Heart left ventricle (tissue), 16 donors: ENCODE data around the gene CASQ2. TPM values are rescaled to one million over a fixed set of nuclear protein-coding genes. Genes with fewer than 3 reads are reported as not detected.

Experiments used
- ATAC-seq, 4 donors: fragments of 200-7000 bp; cut with Tn5 transposase; one replicate each; pipeline ENCODE4 v1.9.1; 2020 to 2022; ENCODE audit warnings: moderate library complexity in 4 of 4, mild to moderate bottlenecking in 3 of 4, moderate number of reproducible peaks in 1 of 4
- DNase-seq, 5 donors: peaks; one replicate each; pipeline ENCODE4 v3.0.0-alpha.2; 2020
- H3K27ac ChIP-seq, 12 donors: fragments of 200-600 bp; sonication (generic) in 4 of 12; one replicate each; pipeline versions ENCODE4 v1.5.0 to v1.8.0; 2016 to 2022; ENCODE audit warnings: mild to moderate bottlenecking in 2 of 12
- H3K27me3 ChIP-seq, 9 donors: fragments of 200-600 bp; sonication (generic) in 2 of 9; one replicate each; pipeline versions ENCODE4 v1.5.1 to v1.8.0; 2016 to 2022; ENCODE audit warnings: mild to moderate bottlenecking in 3 of 9
- H3K36me3 ChIP-seq, 9 donors: fragments of 200-600 bp; sonication (generic) in 2 of 9; one replicate each; pipeline versions ENCODE4 v1.5.0 to v1.8.0; 2018 to 2022; ENCODE audit warnings: mild to moderate bottlenecking in 2 of 9
- H3K4me1 ChIP-seq, 12 donors: fragments of 200-600 bp; sonication (generic) in 4 of 12; one replicate each; pipeline versions ENCODE4 v1.5.0 to v1.8.0; 2016 to 2022; ENCODE audit warnings: mild to moderate bottlenecking in 3 of 12
- H3K4me3 ChIP-seq, 12 donors: fragments of 200-600 bp; sonication (generic) in 4 of 12; one replicate each; pipeline versions ENCODE4 v1.5.0 to v1.8.0; 2017 to 2022; ENCODE audit warnings: mild to moderate bottlenecking in 9 of 12, moderate library complexity in 4 of 12
- H3K9me3 ChIP-seq, 12 donors: fragments of 200-600 bp; sonication (generic) in 4 of 12; one replicate each; pipeline versions ENCODE4 v1.5.0 to v1.8.0; 2016 to 2022; ENCODE audit warnings: mild to moderate bottlenecking in 1 of 12
- CTCF ChIP-seq, 12 donors: fragments of 200-600 bp; sonication (generic) in 4 of 12; IDR thresholded peaks; one replicate each; pipeline versions ENCODE4 v1.5.0 to v1.8.0; 2018 to 2022; ENCODE audit warnings: antibody characterized with exemption in 12 of 12, mild to moderate bottlenecking in 5 of 12
- POLR2A ChIP-seq, 2 donors: fragments of 450-650 bp; IDR thresholded peaks; one replicate each; pipeline ENCODE4 v1.6.1; 2017; ENCODE audit warnings: antibody characterized with exemption in 2 of 2, mild to moderate bottlenecking in 2 of 2, moderate library complexity in 2 of 2
- WGBS, 4 donors: extraction: QIAGEN DNeasy Blood & Tissue Kit in 2 of 4; methylation state at CpG; one replicate each; pipeline versions ENCODE4 v1.1.5 to v1.1.7; 2013 to 2018; 5-methylcytosine and 5-hydroxymethylcytosine counted together
- intact Hi-C, 10 donors: fragments of 100-400 bp; cut with DNase I; formaldehyde crosslinking; loops; one replicate each; pipeline versions ENCODE4 v1.11.1 to v1.14.2; 2022
- polyA plus RNA-seq, 2 donors: library from polyadenylated mRNA; stranded (reverse); fragments of 200-250 nt; gene quantifications; one replicate each; pipeline ENCODE4 v1.2.3, GENCODE V29; 2013
- total RNA-seq, 9 donors: library from RNA; depleted of rRNA in 2 of 9; stranded (reverse); fragments of >200 nt in 2 of 9; fragmentation: NEBNext Ultra II Directional in 3 of 9; extraction: Animal tissue kit (Norgen Biotek cat#: 25700) in 3 of 9; gene quantifications; one replicate each; pipeline versions ENCODE4 v1.1.0 to v1.2.4, GENCODE V29; 2016 to 2023
- donor health status: ischemic (EF 13 %, LVEDD 7.1; RV severe dilation, severe dysfunction).
- donor health status: healthy with polysubstance abuse.
- donor health status: DM: no; HTN: yes; CAD: no.
- donor health status: DM: no; HTN: no; CAD: no.
- donor health status: ischemic (EF 25% LVEDD 6.9; RV normal size, moderate dysfunction).
- donor health status: ischemic (EF 25% LVEDD 5.7; RV mildly dilated, moderate dysfunction).
- donor health status: healthy.
- donor health status: DM: yes; HTN: yes; CAD: no.
- donor health status: ischemic (EF 35%, LVEDD 5.7; RV mildly dilated, moderate dysfunction).
- donor health status: nonischemic (EF 11% LVEDD 7.7; RV severe dilation, severe dysfunction).
- donor health status: DM: yes; HTN: yes; CAD: no.
- donor health status: PGD.
- donor health status: ischemic (EF 29% LVEDD 5.4; RV normal size, mild dysfunction).
- donor health status: nonischemic (EF 23%, LVEDD 6.1; RV moderate dilation, normal function).

The CASQ2 gene
- total and polyA plus RNA-seq, 11 donors, result 444 to 1,692 (median 895) TPM

GRCh38 chr1:115757326-115757725, 11.2 kb downstream of the CASQ2 start:
- WGBS, 4 donors, result 4 to 19% (median 10%) methylated on average over 3 of the region's 3 CpGs
- peaks cover 5 to 90% (median 45%) of the 10 kb centered on the region in 12 donors for H3K4me1 ChIP-seq
- H3K27me3 ChIP-seq, result no peaks in the 10 kb centered on the region
- peak overlapping the region in 3 of 12 donors; percentile 3 to 14 (median 13) for H3K4me3 ChIP-seq
- peaks cover 0 to 9% (median 0%) of the 10 kb centered on the region in 12 donors for H3K9me3 ChIP-seq
- H3K27ac ChIP-seq, result peak overlapping the region; percentile 3 to 89 (median 78)
- DNase-seq, result peak in 3 of 5 donors; percentile 29 to 38 (median 30)
- intact Hi-C loops, result no loop called here
- H3K36me3 ChIP-seq, result peaks cover 0 to 25% (median 0%) of the 10 kb centered on the region in 9 donors
- ATAC-seq, result peak in 1 of 4 donors; percentile 13
- TF ChIP-seq CTCF (IDR thresholded peaks at IDR 0.05) (no peak), POLR2A (IDR thresholded peaks at IDR 0.05) (no peak)

- Histone ChIP-seq H3K27me3 (no peaks in the 10 kb centered on the region), H3K27ac (peak overlapping the region; percentile 60 to 89 (median 80)), H3K9me3 (peaks cover 0 to 9% (median 0%) of the 10 kb centered on the region in 12 donors), H3K4me1 (peaks cover 5 to 86% (median 49%) of the 10 kb centered on the region in 12 donors), H3K4me3 (no peak overlapping the region), H3K36me3 (peaks cover 0 to 19% (median 0%) of the 10 kb centered on the region in 9 donors)
- intact Hi-C loops, result no loop called here
- no peak for DNase-seq
- ATAC-seq, result no peak
- no peak for TF ChIP-seq POLR2A (IDR thresholded peaks at IDR 0.05)
- TF ChIP-seq CTCF (IDR thresholded peaks at IDR 0.05), result no peak
- WGBS, 4 donors, result 48 to 60% (median 50%) methylated on average over 7 to 8 of the region's 8 CpGs
Measured at GRCh38 chr1:115755456-115756370, 12.8 kb downstream of the CASQ2 start.

GRCh38 chr1:115753830-115754229, 14.7 kb downstream of the CASQ2 start:
- H3K4me3 ChIP-seq, result peak overlapping the region in 3 of 12 donors; percentile 1 to 19 (median 12)
- no peaks in the 10 kb centered on the region for H3K9me3 ChIP-seq
- ATAC-seq (peak; percentile 84 to 91 (median 86)), DNase-seq (peak in 4 of 5 donors; percentile 71 to 85 (median 78))
- H3K36me3 ChIP-seq, result peaks cover 0 to 4% (median 0%) of the 10 kb centered on the region in 9 donors
- peaks cover 5 to 93% (median 56%) of the 10 kb centered on the region in 12 donors for H3K4me1 ChIP-seq
- 38 to 54% (median 47%) methylated on average over 7 to 8 of the region's 8 CpGs for WGBS, 4 donors
- TF ChIP-seq POLR2A (IDR thresholded peaks at IDR 0.05) (no peak), CTCF (IDR thresholded peaks at IDR 0.05) (no peak)
- no peaks in the 10 kb centered on the region for H3K27me3 ChIP-seq
- intact Hi-C loops, result no loop called here
- peak overlapping the region; percentile 62 to 89 (median 80) for H3K27ac ChIP-seq

GRCh38 chr1:115753361-115753760, 15.2 kb downstream of the CASQ2 start:
- intact Hi-C loops, result no loop called here
- Histone ChIP-seq H3K27ac (peak overlapping the region in 10 of 12 donors; percentile 73 to 89 (median 82)), H3K9me3 (no peaks in the 10 kb centered on the region), H3K4me1 (peaks cover 5 to 92% (median 56%) of the 10 kb centered on the region in 12 donors), H3K27me3 (no peaks in the 10 kb centered on the region), H3K4me3 (peak overlapping the region in 3 of 12 donors; percentile 1 to 19 (median 12)), H3K36me3 (peaks cover 0 to 4% (median 0%) of the 10 kb centered on the region in 9 donors)
- TF ChIP-seq CTCF (IDR thresholded peaks at IDR 0.05) (no peak), POLR2A (IDR thresholded peaks at IDR 0.05) (no peak)
- DNase-seq, result no peak
- ATAC-seq, result peak in 3 of 4 donors; percentile 4 to 7 (median 4)
- 68 to 76% (median 73%) methylated on average over 6 to 7 of the region's 7 CpGs for WGBS, 4 donors
